ENCODE results near the gene GMPPA. TPM values are rescaled to one million over a fixed set of nuclear protein-coding genes. Genes with fewer than 3 reads are reported as not detected.

Gene GMPPA
- total RNA-seq, 1 donor from 2014 or later = 25.3 TPM

DNA sequence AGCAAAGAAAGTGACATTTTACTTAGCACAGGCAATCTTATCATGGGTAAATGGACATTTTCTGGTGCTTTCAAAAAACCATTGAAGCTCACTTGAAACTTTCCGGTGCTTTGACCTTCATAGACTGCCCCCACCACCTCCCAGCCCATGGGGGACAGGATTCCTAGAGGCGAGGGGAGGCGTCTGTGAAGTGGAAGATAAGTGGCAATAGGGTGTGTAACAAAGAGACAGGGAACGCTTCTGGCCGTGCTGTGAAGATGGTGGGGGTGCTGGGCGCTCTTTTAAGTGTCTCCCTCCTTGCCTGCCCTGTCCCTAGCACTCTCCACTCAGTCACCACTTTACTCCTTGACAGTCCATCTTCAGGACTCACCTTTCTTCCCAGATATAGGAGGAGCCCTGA lies 23.4 kb upstream of the GMPPA start:
- Histone ChIP-seq H3K27ac (no peak overlapping the region), H3K9me3 (no peaks in the 10 kb centered on the region)

DNA sequence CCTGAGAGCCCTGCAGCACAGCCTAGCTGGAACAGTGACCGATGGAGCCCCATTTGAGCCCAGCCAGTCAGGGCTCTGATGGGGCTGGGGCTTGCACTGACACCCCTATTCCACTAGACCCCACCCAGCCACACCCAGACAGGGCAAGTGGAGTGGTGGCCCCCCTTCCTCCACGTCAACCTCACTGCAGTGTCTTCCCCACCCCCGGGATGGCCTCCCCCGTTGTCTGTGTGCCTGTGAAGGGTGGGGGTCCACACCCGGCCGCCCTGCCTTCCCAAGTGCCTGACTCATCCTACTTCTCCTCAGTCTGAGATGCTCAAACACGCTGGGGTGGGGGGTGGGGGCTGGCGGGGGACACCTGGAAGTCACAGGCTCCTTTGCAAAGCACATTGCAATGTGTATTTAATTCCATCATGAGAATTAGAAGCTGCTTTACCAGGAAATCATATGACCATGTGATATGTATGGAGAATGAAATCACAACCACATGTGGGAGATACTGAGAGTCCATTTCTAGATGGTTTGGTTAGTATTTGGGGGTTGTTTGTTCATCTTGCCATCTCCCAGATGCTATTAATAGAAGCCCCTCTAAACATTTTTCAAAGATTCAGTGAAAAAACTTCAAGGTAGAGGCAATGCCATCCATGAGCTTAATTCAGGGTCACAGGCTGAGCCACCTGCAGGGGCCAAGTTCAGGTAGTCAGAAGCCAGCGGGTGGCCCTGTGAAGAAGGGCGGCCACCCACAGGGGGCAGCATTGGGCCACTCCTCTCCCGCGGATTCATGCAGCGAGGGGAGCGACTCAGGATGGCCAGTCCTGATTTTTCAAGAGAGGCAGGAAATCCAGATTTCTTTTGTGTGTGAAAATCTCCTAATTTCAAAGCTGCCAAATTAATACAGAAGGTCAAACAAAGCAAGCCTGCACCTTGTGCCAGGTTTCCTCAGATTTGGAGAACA lies 22.7 kb upstream of the GMPPA start:
- no peaks in the 10 kb centered on the region for H3K9me3 ChIP-seq
- peak; percentile 78 for ATAC-seq
- H3K27ac ChIP-seq = no peak overlapping the region
- intact Hi-C loops (cut with DNase I) = no loop called here
- H3K36me3 ChIP-seq = no peaks in the 10 kb centered on the region
- peaks cover 6% of the 10 kb centered on the region for H3K27me3 ChIP-seq
- TF ChIP-seq, protein P1, sequence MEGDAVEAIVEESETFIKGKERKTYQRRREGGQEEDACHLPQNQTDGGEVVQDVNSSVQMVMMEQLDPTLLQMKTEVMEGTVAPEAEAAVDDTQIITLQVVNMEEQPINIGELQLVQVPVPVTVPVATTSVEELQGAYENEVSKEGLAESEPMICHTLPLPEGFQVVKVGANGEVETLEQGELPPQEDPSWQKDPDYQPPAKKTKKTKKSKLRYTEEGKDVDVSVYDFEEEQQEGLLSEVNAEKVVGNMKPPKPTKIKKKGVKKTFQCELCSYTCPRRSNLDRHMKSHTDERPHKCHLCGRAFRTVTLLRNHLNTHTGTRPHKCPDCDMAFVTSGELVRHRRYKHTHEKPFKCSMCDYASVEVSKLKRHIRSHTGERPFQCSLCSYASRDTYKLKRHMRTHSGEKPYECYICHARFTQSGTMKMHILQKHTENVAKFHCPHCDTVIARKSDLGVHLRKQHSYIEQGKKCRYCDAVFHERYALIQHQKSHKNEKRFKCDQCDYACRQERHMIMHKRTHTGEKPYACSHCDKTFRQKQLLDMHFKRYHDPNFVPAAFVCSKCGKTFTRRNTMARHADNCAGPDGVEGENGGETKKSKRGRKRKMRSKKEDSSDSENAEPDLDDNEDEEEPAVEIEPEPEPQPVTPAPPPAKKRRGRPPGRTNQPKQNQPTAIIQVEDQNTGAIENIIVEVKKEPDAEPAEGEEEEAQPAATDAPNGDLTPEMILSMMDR (IDR thresholded peaks at IDR 0.05) = peak; percentile 86
- no peak overlapping the region for H3K4me3 ChIP-seq
- no peaks in the 10 kb centered on the region for H3K4me1 ChIP-seq
- DNase-seq = peak; percentile 86

More for the DNA sequence above, 23.4 kb upstream of the GMPPA start:
- H3K36me3 ChIP-seq = no peaks in the 10 kb centered on the region
- DNase-seq = no peak
- no peak for ATAC-seq
- H3K27me3 ChIP-seq = peaks cover 6% of the 10 kb centered on the region
- no peak overlapping the region for H3K4me3 ChIP-seq
- intact Hi-C loops (cut with DNase I) = no loop called here
- H3K4me1 ChIP-seq = no peaks in the 10 kb centered on the region
- TF ChIP-seq, protein P1 (IDR thresholded peaks at IDR 0.05) = no peak

DNA sequence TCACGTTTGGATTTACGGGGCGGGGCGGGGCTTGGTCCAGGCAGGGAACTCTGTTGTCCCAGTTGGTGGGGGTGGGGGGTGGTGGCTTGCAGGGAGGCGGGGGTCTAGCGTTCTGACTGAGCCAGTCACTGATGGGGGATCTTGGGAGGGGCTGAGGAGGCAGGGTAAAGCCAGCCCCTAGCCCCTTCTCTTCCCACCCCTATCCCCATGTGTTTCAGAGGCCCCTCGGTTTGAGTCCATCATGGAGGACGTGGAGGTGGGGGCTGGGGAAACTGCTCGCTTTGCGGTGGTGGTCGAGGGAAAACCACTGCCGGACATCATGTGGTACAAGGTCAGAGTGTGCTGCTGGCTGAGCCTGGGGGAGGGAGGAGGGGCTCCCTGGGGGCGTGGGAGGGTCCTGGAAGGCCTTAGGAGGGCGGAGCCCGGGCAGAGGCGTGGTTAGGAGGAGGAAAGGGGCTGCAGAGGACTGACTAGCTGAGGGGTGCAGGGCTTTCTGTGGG lies 22.0 kb upstream of the GMPPA start:
- TF ChIP-seq, protein P1 (IDR thresholded peaks at IDR 0.05) = no peak
- no peak for DNase-seq

DNA sequence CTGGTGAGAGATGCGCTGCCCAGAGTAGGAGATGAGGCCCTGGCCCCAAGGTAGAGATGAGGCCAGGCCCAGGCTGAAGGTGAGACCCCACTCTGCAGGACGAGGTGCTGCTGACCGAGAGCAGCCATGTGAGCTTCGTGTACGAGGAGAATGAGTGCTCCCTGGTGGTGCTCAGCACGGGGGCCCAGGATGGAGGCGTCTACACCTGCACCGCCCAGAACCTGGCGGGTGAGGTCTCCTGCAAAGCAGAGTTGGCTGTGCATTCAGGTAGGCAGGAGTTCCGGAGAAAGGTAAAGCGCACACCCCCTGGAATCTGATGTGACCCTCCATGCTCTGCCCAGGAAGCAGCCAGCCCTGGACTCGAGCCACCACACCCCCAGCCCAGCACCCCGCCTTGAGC lies 21.5 kb upstream of the GMPPA start:
- intact Hi-C loops (cut with DNase I) = no loop called here

More for the DNA sequence above, 22.0 kb upstream of the GMPPA start:
- no peak overlapping the region for H3K27ac ChIP-seq
- ATAC-seq = no peak
- H3K36me3 ChIP-seq = no peaks in the 10 kb centered on the region
- H3K27me3 ChIP-seq = peaks cover 6% of the 10 kb centered on the region
- intact Hi-C loops (cut with DNase I) = no loop called here
- H3K4me3 ChIP-seq = no peak overlapping the region
- H3K9me3 ChIP-seq = no peaks in the 10 kb centered on the region
- H3K4me1 ChIP-seq = no peaks in the 10 kb centered on the region

DNA sequence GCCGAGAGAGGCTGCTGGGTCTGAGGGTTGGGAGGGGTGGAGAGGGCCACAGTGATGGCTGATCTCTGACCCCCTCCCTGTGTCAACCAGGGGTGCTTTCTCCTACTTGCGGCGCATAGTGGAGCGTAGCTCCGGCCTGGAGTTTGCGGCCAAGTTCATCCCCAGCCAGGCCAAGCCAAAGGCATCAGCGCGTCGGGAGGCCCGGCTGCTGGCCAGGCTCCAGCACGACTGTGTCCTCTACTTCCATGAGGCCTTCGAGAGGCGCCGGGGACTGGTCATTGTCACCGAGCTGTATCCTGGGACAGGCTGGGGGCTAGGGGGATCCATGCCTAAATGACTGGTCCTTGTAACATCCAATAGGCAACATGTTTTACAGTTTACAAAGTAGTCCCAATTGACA lies 20.9 kb upstream of the GMPPA start:
- H3K27me3 ChIP-seq = peaks cover 13% of the 10 kb centered on the region
- intact Hi-C loops (cut with DNase I) = no loop called here
- ATAC-seq (no peak), DNase-seq (no peak)
- TF ChIP-seq, protein P1 (IDR thresholded peaks at IDR 0.05) = no peak
- H3K9me3 ChIP-seq = no peaks in the 10 kb centered on the region
- H3K4me3 ChIP-seq = no peak overlapping the region
- H3K36me3 ChIP-seq = no peaks in the 10 kb centered on the region
- H3K27ac ChIP-seq = no peak overlapping the region
- H3K4me1 ChIP-seq = no peaks in the 10 kb centered on the region

More for the DNA sequence above, 21.5 kb upstream of the GMPPA start:
- H3K36me3 ChIP-seq = no peaks in the 10 kb centered on the region
- DNase-seq (no peak), ATAC-seq (no peak)
- H3K27me3 ChIP-seq = peaks cover 6% of the 10 kb centered on the region
- H3K27ac ChIP-seq = no peak overlapping the region
- H3K9me3 ChIP-seq = no peaks in the 10 kb centered on the region
- no peak overlapping the region for H3K4me3 ChIP-seq
- no peaks in the 10 kb centered on the region for H3K4me1 ChIP-seq
- TF ChIP-seq, protein P1 (IDR thresholded peaks at IDR 0.05) = no peak

Measured in upper lobe of right lung (tissue), 1 donor.